IMR-90 (cell line): Measurements from ENCODE around the gene RAC2. TPM values are rescaled to one million over a fixed set of nuclear protein-coding genes. Genes with fewer than 3 reads are reported as not detected.

Source experiments
- ATAC-seq: fragments of 200-7000 bp; cut with Tn5 transposase; 2 replicates; pipeline ENCODE4 v1.9.1; 2020; ENCODE audit warnings: low read depth, mild to moderate bottlenecking, moderate library complexity
- BruUV-seq: library from RNA; stranded (reverse); fragments of 400-500 nt; replicated peaks from 2 replicates; lab custom pipeline; 2021; lab: Mats Ljungman, UMichigan
- CTCF ChIA-PET: fragments of 300-600 bp; formaldehyde crosslinking; extraction: SDS; loops from one replicate; lab custom pipeline; 2021; ENCODE audit warnings: antibody characterized with exemption; lab: Yijun Ruan, JAX
- POLR2A ChIA-PET: fragments of 300-600 bp; sonication (Branson Sonifier 250); formaldehyde crosslinking; loops from one replicate; lab custom pipeline; 2022; ENCODE audit warnings: antibody characterized with exemption; ENCODE audit not compliant: unreplicated experiment; lab: Charles Lee
- DNase-seq: peaks from one replicate; pipeline ENCODE4 v3.0.0; 2013
- H2AFZ ChIP-seq: replicated peaks from 2 replicates; pipeline ENCODE3; 2013; ENCODE audit warnings: low read length, mild to moderate bottlenecking; ENCODE audit not compliant: poor library complexity
- H2AK5ac ChIP-seq: 2 replicates; pipeline ENCODE4 v1.6.1; 2013; ENCODE audit warnings: low read depth, low read length, inconsistent platforms
- H2AK9ac ChIP-seq: replicated peaks from 2 replicates; pipeline ENCODE3; 2013; ENCODE audit warnings: mild to moderate bottlenecking, low read depth, low read length, moderate library complexity; ENCODE audit not compliant: poor library complexity
- H2BK120ac ChIP-seq: 2 replicates; pipeline ENCODE4 v1.6.1; 2013; ENCODE audit warnings: low read depth, low read length, inconsistent platforms
- H2BK15ac ChIP-seq: 3 replicates; pipeline ENCODE4 v1.6.1; 2013; ENCODE audit warnings: low read depth, low read length, inconsistent platforms
- H2BK20ac ChIP-seq: 2 replicates; pipeline ENCODE4 v1.6.1; 2013; ENCODE audit warnings: low read depth, mild to moderate bottlenecking, inconsistent platforms, low read length, moderate library complexity
- H2BK5ac ChIP-seq: 2 replicates; pipeline ENCODE4 v1.6.1; 2013; ENCODE audit warnings: mild to moderate bottlenecking, low read depth, low read length, inconsistent platforms; ENCODE audit not compliant: poor library complexity, severe bottlenecking
- H3K14ac ChIP-seq: replicated peaks from 2 replicates; pipeline ENCODE4 v1.6.1; 2013; ENCODE audit warnings: low read depth, low read length, inconsistent platforms
- H3K18ac ChIP-seq: 2 replicates; pipeline ENCODE4 v1.6.1; 2013; ENCODE audit warnings: low read depth, low read length, control low read depth
- H3K23ac ChIP-seq: 2 replicates; pipeline ENCODE4 v1.6.1; 2013; ENCODE audit warnings: low read depth, low read length, inconsistent platforms
- H3K27ac ChIP-seq: 2 replicates; pipeline ENCODE4 v1.5.1; 2013; ENCODE audit warnings: mild to moderate bottlenecking, control low read depth, low read length; ENCODE audit not compliant: insufficient read depth
- H3K27me3 ChIP-seq: 2 replicates; pipeline ENCODE4 v1.6.1; 2013; ENCODE audit warnings: low read length; ENCODE audit not compliant: control insufficient read depth, insufficient read depth
- H3K36me3 ChIP-seq: 2 replicates; pipeline ENCODE4 v1.6.1; 2013; ENCODE audit warnings: low read length, mixed read lengths; ENCODE audit not compliant: control insufficient read depth, insufficient read depth
- H3K4ac ChIP-seq: 2 replicates; pipeline ENCODE4 v1.6.1; 2013; ENCODE audit warnings: low read depth, low read length, inconsistent platforms
- H3K4me1 ChIP-seq: 2 replicates; pipeline ENCODE4 v1.6.1; 2013; ENCODE audit warnings: low read length, mixed read lengths; ENCODE audit not compliant: control insufficient read depth, insufficient read depth
- H3K4me2 ChIP-seq: 2 replicates; pipeline ENCODE4 v1.6.1; 2013; ENCODE audit warnings: low read depth, mild to moderate bottlenecking, control low read depth, low read length, moderate library complexity
- H3K4me3 ChIP-seq: 2 replicates; pipeline ENCODE4 v1.5.1; 2013; ENCODE audit warnings: low read depth, mild to moderate bottlenecking, control low read depth, low read length, moderate library complexity; ENCODE audit not compliant: insufficient read depth
- H3K56ac ChIP-seq: 2 replicates; pipeline ENCODE4 v1.6.1; 2013; ENCODE audit warnings: low read length, inconsistent platforms; ENCODE audit not compliant: insufficient read depth; ENCODE audit errors: extremely low read depth
- H3K79me1 ChIP-seq, 2 experiments: 2 replicates each; pipeline ENCODE4 v1.6.1; 2013; ENCODE audit warnings: low read length in 2 of 2, inconsistent platforms in 1 of 2, low read depth in 1 of 2
- H3K9ac ChIP-seq: 2 replicates; pipeline ENCODE4 v1.6.1; 2013; ENCODE audit warnings: low read depth, low read length, control low read depth
- H3K9me1 ChIP-seq: 2 replicates; pipeline ENCODE4 v1.6.1; 2013; ENCODE audit warnings: low read length, inconsistent platforms; ENCODE audit not compliant: insufficient read depth
- H3K9me3 ChIP-seq: 2 replicates; pipeline ENCODE4 v1.6.1; 2013; ENCODE audit warnings: low read length; ENCODE audit not compliant: control insufficient read depth, insufficient read depth
- H4K20me1 ChIP-seq: 2 replicates; pipeline ENCODE4 v1.6.1; 2013; ENCODE audit warnings: low read length, inconsistent platforms; ENCODE audit not compliant: insufficient read depth
- H4K5ac ChIP-seq: 2 replicates; pipeline ENCODE4 v1.6.1; 2013; ENCODE audit warnings: mild to moderate bottlenecking, low read depth, low read length, control low read depth
- H4K8ac ChIP-seq, 2 experiments: 2 replicates each; pipeline ENCODE4 v1.6.1; 2013; ENCODE audit warnings: low read depth in 2 of 2, low read length in 2 of 2, control low read depth in 1 of 2, inconsistent platforms in 1 of 2
- H4K91ac ChIP-seq: 2 replicates; pipeline ENCODE4 v1.6.1; 2013; ENCODE audit warnings: low read depth, low read length, inconsistent platforms; ENCODE audit not compliant: insufficient read depth
- CEBPB ChIP-seq: IDR thresholded peaks from 2 replicates; pipeline ENCODE4 v1.6.1; 2012; ENCODE audit warnings: low read depth, low read length, improper control_type of control experiment
- FOS ChIP-seq: fragments of 150-350 bp; IDR thresholded peaks from 2 replicates; pipeline ENCODE4 v1.6.1; 2016; ENCODE audit warnings: low read depth, low read length
- MAFK ChIP-seq: IDR thresholded peaks from 2 replicates; pipeline ENCODE4 v1.6.1; 2012; ENCODE audit warnings: low read depth, low read length, improper control_type of control experiment
- NFE2L2 ChIP-seq: fragments of 150-350 bp; IDR thresholded peaks from 2 replicates; pipeline ENCODE4 v1.6.1; 2016; ENCODE audit warnings: low read depth, mild to moderate bottlenecking, low read length
- POLR2A ChIP-seq: IDR thresholded peaks from 2 replicates; pipeline ENCODE4 v1.6.1; 2012; ENCODE audit warnings: mild to moderate bottlenecking, low read depth, low read length
- RAD21 ChIP-seq: IDR thresholded peaks from 2 replicates; pipeline ENCODE4 v1.6.1; 2012; ENCODE audit warnings: low read length, improper control_type of control experiment
- RCOR1 ChIP-seq: IDR thresholded peaks from 2 replicates; pipeline ENCODE4 v1.6.1; 2012; ENCODE audit warnings: mild to moderate bottlenecking, low read length, improper control_type of control experiment; ENCODE audit not compliant: insufficient replicate concordance
- SMC3 ChIP-seq: fragments of 150-350 bp; IDR thresholded peaks from 2 replicates; pipeline ENCODE4 v1.6.1; 2016; ENCODE audit warnings: low read depth, mild to moderate bottlenecking, antibody characterized with exemption, low read length, moderate library complexity
- WGBS, 2 experiments: methylation state at CpG; one replicate each; pipeline versions ENCODE4 v1.1.5 to v1.1.7; 2013; ENCODE audit warnings: missing lambda C conversion rate in 2 of 2; ENCODE audit not compliant: insufficient read length in 1 of 2; ENCODE audit errors: extremely low coverage in 2 of 2; 5-methylcytosine and 5-hydroxymethylcytosine counted together
- dilution Hi-C: fragments of 300-500 bp; cut with HindIII; formaldehyde crosslinking; loops from one replicate; pipeline ENCODE4 v1.14.3; 2018; ENCODE audit warnings: low sequenced_read_pairs; ENCODE audit not compliant: unreplicated experiment
- in situ Hi-C: fragments of 300-500 bp; cut with MboI; formaldehyde crosslinking; loops from 3 replicates; pipeline ENCODE4 v1.14.3; 2019; ENCODE audit warnings: low sequenced_read_pairs, inconsistent platforms, mixed read lengths
- intact Hi-C: fragments of 100-400 bp; cut with micrococcal nuclease; formaldehyde crosslinking; loops from 2 replicates; pipeline ENCODE4 v1.10.0; 2022
- polyA plus RNA-seq, 3 experiments: library from polyadenylated mRNA; depleted of rRNA; stranded (reverse); fragments of >200 nt; gene quantifications; 2 replicates each; pipeline ENCODE4 v1.2.3, GENCODE V29; 2012; ENCODE audit warnings: low replicate concordance in 1 of 3
- total RNA-seq: library from RNA; depleted of rRNA; stranded (reverse); fragments of >200 nt; gene quantifications from 2 replicates; pipeline ENCODE4 v1.2.3, GENCODE V29; 2012
- TF ChIP-seq, protein P1 (sequence below): fragments of 150-350 bp; IDR thresholded peaks from 2 replicates; pipeline ENCODE4 v1.6.1; 2017; ENCODE audit warnings: mild to moderate bottlenecking, antibody characterized with exemption, low read length, low read depth

RAC2 gene
- total and polyA plus RNA-seq, 2 of the 4 experiments (the other 2 are of a cell fraction): 10.0 to 72.3 TPM

DNA sequence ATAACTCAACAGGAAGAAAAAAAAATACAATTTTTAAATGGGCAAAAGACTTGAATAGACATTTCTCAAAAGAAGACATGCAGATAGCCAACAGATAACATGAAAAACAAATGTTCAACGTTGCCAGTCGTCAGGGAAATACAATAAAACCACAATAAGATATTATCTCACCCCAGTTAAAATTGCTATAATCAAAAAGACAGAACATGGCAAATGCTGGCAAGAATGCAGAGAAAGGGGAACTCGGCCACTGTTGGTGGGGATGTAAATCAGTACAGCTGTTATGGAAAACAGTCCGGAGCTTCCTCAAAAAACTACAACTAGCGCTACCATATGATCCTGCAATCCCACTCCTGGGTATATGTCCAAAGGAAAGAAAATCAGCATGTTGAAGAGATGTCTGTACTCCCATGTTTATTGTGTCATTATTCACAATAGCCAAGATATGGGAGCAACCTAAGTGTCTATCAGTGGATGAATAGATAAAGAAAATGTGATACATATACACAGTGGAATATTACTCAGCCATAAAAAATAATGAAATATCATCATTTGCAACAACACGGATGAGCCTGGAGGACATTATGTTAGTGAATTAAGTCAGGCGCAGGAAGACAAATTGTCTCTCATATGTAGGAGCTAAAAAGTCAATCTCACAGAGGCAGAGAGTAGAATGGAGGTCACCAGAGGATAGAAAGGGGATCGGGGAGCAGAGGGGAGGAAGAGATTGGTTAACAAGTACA, 26.0 kb upstream of the RAC2 start:
- TF ChIP-seq NFE2L2 (no peak), MAFK (no peak), RAD21 (no peak), POLR2A (no peak), CEBPB (no peak), SMC3 (no peak), FOS (no peak), RCOR1 (no peak)
- TF ChIP-seq, protein P1, sequence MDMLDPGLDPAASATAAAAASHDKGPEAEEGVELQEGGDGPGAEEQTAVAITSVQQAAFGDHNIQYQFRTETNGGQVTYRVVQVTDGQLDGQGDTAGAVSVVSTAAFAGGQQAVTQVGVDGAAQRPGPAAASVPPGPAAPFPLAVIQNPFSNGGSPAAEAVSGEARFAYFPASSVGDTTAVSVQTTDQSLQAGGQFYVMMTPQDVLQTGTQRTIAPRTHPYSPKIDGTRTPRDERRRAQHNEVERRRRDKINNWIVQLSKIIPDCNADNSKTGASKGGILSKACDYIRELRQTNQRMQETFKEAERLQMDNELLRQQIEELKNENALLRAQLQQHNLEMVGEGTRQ: no peak
- DNase-seq (no peak), ATAC-seq (no peak)
- Histone ChIP-seq H3K23ac (no peak overlapping the region), H3K9me1 (peaks cover 8% of the 10 kb centered on the region), H2AFZ (no peak overlapping the region), H2AK9ac (no peak overlapping the region), H3K14ac (no peak overlapping the region), H4K91ac (no peak overlapping the region), H4K20me1 (no peaks in the 10 kb centered on the region), H2BK120ac (no peak overlapping the region; the same call in 1 of the 2 replicates), H3K36me3 (no peaks in the 10 kb centered on the region), H3K56ac (no peak overlapping the region), H2BK5ac (no peak overlapping the region), H4K5ac (no peak overlapping the region), H3K27ac (no peak overlapping the region), H2AK5ac (no peak overlapping the region), H3K9ac (no peak overlapping the region), H2BK15ac (no peak overlapping the region), H3K79me1 (no peaks in the 10 kb centered on the region), H4K8ac (no peak overlapping the region), H3K4ac (no peak overlapping the region), H2BK20ac (no peak overlapping the region), H3K18ac (no peak overlapping the region), H3K4me3 (no peak overlapping the region), H3K27me3 (no peaks in the 10 kb centered on the region), H3K9me3 (no peaks in the 10 kb centered on the region), H3K4me2 (no peak overlapping the region), H3K4me1 (peaks cover 10% of the 10 kb centered on the region)
- ChIA-PET POLR2A (no interaction called here), CTCF (interaction anchor here (1.2 kb wide), 2 partner anchors 8 to 10 kb away, joined by 3 read pairs; no protein-coding TSS in a partner anchor)
- BruUV-seq: no TSS peak
- dilution Hi-C loops: no loop called here
- no CpG with 5 or more reads among the region's 8 CpGs for WGBS, 2 experiments
- in situ Hi-C loops: no loop called here
- intact Hi-C loops: no loop called here
